Peyer's patch (tissue), 4 donors: Measurements from ENCODE around the gene RPL18A. TPM values are rescaled to one million over a fixed set of nuclear protein-coding genes. Genes with fewer than 3 reads are reported as not detected.

ENCODE experiments used
- DNase-seq, 3 donors: peaks; one replicate each; pipeline ENCODE4 v3.0.0-alpha.2; 2017 to 2019
- H3K27ac ChIP-seq, 4 donors: fragments of 200-600 bp; sonication (generic); one replicate each; pipeline ENCODE4 v1.5.1; 2016 to 2019
- H3K27me3 ChIP-seq, 2 donors: fragments of 200-600 bp; sonication (generic); one replicate each; pipeline ENCODE4 v1.5.1; 2019
- H3K36me3 ChIP-seq, 3 donors: fragments of 200-600 bp; sonication (generic); one replicate each; pipeline ENCODE4 v1.5.1; 2016 to 2019
- H3K4me1 ChIP-seq, 4 donors: fragments of 200-600 bp; sonication (generic); one replicate each; pipeline ENCODE4 v1.5.1; 2016 to 2019
- H3K4me3 ChIP-seq, 4 donors: fragments of 200-600 bp; sonication (generic); 1 replicate in 3 of 4; 2 replicates in 1 of 4; pipeline ENCODE4 v1.5.1; 2016 to 2019; ENCODE audit warnings: mild to moderate bottlenecking in 1 of 4
- H3K9me3 ChIP-seq, 4 donors: fragments of 200-600 bp; sonication (generic); one replicate each; pipeline ENCODE4 v1.5.1; 2016 to 2019; ENCODE audit warnings: mild to moderate bottlenecking in 1 of 4
- POLR2A ChIP-seq, 2 donors: fragments of 450-650 bp; IDR thresholded peaks; one replicate each; pipeline ENCODE4 v1.5.1; 2017; ENCODE audit warnings: antibody characterized with exemption in 2 of 2, mild to moderate bottlenecking in 2 of 2, moderate library complexity in 2 of 2
- total RNA-seq, 4 donors: library from RNA; depleted of rRNA; stranded (reverse); fragments of >200 nt; gene quantifications; one replicate each; pipeline ENCODE4 v1.1.0, GENCODE V29; 2016
- TF ChIP-seq, protein P1 (sequence below), 6 experiments: fragments of 450-650 bp in 4 of 6; fragments of 200-600 bp in 2 of 6; sonication (generic) in 1 of 6; IDR thresholded peaks; one replicate each; pipeline ENCODE4 v1.5.1; 2017 to 2019; ENCODE audit warnings: antibody characterized with exemption in 6 of 6, mild to moderate bottlenecking in 3 of 6, moderate library complexity in 1 of 6

RPL18A gene
- 100 to 1,000 TPM; 456 to 824 (median 599) TPM for total RNA-seq

DNA sequence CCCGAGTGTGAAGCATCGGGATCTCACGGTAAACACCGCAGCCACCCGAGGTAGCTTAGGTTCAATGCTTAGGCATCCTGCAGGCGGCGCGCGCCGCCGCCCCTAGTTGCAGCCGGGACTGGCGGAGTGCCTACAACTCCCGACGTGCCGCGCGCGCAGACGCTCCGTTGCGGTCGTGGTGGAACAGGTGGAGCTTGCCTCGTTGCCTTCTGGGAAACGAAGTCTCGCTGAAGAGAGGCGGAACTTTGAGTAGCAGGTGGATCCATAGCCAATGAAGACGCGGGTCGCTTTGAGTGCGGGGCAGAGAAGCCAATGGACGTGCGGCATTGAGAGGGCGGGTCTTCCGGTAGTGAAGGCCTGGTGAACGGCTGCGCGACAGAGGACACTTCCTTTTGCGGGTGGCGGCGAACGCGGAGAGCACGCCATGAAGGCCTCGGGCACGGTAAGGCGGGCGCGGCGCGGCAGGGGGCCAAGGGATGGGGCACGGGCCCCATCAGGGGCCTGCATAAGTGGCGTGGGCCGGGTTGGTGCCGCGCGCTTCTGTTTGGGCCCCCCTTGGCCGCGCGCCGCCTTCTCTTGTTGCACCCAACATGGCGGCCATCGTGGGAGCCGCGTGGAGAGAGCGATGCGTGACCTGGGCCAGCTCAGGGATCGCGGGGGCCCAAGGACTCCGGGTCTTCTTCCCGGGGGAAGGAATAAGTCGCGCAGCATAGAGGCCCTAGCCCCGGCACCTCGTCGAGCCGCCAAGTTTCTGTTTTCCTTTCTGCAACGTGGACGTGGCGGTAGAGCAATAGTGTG is at the start of gene RPL18A:
Gene RPL18A (plus strand): TSS at position 378 of the 798 bp plus-strand sequence. CDS start 47 bp downstream, at position 425.
- TF ChIP-seq, protein P1, sequence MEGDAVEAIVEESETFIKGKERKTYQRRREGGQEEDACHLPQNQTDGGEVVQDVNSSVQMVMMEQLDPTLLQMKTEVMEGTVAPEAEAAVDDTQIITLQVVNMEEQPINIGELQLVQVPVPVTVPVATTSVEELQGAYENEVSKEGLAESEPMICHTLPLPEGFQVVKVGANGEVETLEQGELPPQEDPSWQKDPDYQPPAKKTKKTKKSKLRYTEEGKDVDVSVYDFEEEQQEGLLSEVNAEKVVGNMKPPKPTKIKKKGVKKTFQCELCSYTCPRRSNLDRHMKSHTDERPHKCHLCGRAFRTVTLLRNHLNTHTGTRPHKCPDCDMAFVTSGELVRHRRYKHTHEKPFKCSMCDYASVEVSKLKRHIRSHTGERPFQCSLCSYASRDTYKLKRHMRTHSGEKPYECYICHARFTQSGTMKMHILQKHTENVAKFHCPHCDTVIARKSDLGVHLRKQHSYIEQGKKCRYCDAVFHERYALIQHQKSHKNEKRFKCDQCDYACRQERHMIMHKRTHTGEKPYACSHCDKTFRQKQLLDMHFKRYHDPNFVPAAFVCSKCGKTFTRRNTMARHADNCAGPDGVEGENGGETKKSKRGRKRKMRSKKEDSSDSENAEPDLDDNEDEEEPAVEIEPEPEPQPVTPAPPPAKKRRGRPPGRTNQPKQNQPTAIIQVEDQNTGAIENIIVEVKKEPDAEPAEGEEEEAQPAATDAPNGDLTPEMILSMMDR (IDR thresholded peaks at IDR 0.05), result peak; percentile 84 to 95 (median 92)
- peak; percentile 91 to 92 for TF ChIP-seq POLR2A (IDR thresholded peaks at IDR 0.05)
- H3K36me3 ChIP-seq, result peaks cover 0 to 34% (median 0%) of the 10 kb centered on the region in 3 donors
- peak; percentile 98 to 99 (median 98) for DNase-seq
- H3K4me1 ChIP-seq, result peaks cover 0 to 25% (median 14%) of the 10 kb centered on the region in 4 donors
- H3K27me3 ChIP-seq, result no peaks in the 10 kb centered on the region
- no peaks in the 10 kb centered on the region for H3K9me3 ChIP-seq
- peak within 1 kb of the TSS; percentile 74 to 100 (median 88) for H3K4me3 ChIP-seq
- peak within 1 kb of the TSS; percentile 78 to 97 (median 85) for H3K27ac ChIP-seq

DNA sequence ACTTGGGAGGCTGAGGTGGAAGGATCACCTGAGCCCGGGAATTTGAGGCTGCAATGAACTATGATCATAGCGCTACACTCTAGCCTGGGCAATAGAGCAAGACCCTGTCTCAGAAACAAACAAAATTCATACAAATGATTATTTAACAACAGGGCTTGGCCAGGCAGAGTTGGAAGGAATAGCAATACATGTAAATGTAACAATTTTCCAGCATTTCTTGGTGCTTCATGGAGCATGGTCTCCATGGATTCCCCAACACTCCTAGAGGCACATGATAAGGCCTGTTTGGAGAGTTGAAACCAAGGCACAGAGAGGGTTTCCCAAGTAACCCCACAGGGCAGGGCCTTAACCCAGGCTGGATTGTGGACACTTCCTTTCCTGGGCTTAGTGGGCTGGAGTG is 48.6 kb upstream of the RPL18A start:
- no peak overlapping the region for H3K4me3 ChIP-seq

DNA sequence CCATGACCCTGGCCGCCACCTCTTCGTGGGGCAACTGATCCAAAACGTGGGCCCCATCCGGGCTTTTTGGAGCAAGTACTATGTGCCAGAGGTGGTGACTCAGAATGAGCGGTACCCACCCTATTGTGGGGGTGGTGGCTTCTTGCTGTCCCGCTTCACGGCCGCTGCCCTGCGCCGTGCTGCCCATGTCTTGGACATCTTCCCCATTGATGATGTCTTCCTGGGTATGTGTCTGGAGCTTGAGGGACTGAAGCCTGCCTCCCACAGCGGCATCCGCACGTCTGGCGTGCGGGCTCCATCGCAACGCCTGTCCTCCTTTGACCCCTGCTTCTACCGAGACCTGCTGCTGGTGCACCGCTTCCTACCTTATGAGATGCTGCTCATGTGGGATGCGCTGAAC is 48.0 kb upstream of the RPL18A start:
- Histone ChIP-seq H3K27ac (no peak overlapping the region), H3K36me3 (peaks cover 0 to 35% (median 0%) of the 10 kb centered on the region in 3 donors), H3K4me3 (no peak overlapping the region), H3K9me3 (no peaks in the 10 kb centered on the region), H3K4me1 (no peaks in the 10 kb centered on the region), H3K27me3 (no peaks in the 10 kb centered on the region)
- DNase-seq, result no peak
- TF ChIP-seq, protein P1 (IDR thresholded peaks at IDR 0.05), result no peak
- TF ChIP-seq POLR2A (IDR thresholded peaks at IDR 0.05), result no peak

More for the DNA sequence above, 48.6 kb upstream of the RPL18A start:
- Histone ChIP-seq H3K36me3 (peaks cover 0 to 35% (median 0%) of the 10 kb centered on the region in 3 donors), H3K4me1 (no peaks in the 10 kb centered on the region), H3K27me3 (no peaks in the 10 kb centered on the region), H3K27ac (no peak overlapping the region), H3K9me3 (no peaks in the 10 kb centered on the region)
- TF ChIP-seq, protein P1 (IDR thresholded peaks at IDR 0.05), result no peak
- no peak for TF ChIP-seq POLR2A (IDR thresholded peaks at IDR 0.05)
- DNase-seq, result no peak

DNA sequence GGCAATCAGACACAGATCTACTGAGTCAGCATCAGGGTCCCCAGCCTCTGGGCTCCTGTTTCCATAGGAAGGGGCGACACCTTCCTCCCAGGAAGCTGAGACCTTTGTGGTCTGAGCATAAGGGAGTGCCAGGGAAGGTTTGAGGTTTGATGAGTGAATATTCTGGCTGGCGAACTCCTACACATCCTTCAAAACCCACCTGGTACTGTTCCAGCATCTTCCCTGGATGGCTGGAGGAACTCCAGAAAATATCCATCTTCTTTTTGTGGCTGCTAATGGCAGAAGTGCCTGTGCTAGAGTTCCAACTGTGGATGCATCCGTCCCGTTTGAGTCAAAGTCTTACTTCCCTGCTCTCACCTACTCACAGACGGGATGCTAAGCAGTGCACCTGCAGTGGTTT is 47.6 kb upstream of the RPL18A start:
- Histone ChIP-seq H3K36me3 (peaks cover 0 to 35% (median 0%) of the 10 kb centered on the region in 3 donors), H3K27me3 (no peaks in the 10 kb centered on the region)
- TF ChIP-seq POLR2A (IDR thresholded peaks at IDR 0.05), result no peak
- TF ChIP-seq, protein P1 (IDR thresholded peaks at IDR 0.05), result no peak

DNA sequence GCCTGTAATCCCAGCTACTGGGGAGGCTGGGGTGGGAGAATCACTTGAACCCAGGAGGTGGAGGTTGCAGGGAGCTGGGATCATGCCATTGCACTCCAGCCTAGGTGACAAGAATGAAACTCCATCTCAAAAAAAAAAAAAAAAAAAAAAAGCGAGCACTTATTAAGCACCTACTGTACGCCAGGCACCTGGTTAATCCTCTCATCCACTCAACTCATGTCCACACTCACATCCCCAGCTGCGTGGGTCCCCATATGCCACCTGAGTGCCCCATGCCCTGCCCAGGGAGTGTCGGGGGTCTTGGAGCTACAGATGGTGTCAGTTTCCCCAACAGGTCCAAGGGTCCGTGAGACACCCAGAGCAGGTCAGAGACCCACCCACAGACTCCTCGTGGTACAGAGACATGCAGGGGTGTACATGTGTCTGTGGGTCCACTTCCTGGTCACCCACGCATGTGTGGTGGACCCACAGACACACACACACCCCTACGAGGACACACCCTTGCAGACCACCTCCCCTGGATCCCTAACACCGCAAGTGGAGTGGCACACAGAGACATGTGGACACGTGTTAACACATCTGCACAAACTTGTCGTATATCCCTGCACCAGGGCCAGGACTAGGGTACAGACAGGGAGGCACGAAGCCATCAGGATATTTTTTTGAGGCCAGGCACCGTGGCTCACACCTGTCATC is 41.9 kb upstream of the RPL18A start:
- no peak for DNase-seq
- Histone ChIP-seq H3K4me1 (no peaks in the 10 kb centered on the region), H3K27ac (no peak overlapping the region), H3K4me3 (no peak overlapping the region), H3K9me3 (no peaks in the 10 kb centered on the region), H3K27me3 (no peaks in the 10 kb centered on the region), H3K36me3 (no peaks in the 10 kb centered on the region)
- no peak for TF ChIP-seq POLR2A (IDR thresholded peaks at IDR 0.05)
- TF ChIP-seq, protein P1 (IDR thresholded peaks at IDR 0.05), result no peak

More for the DNA sequence above, 47.6 kb upstream of the RPL18A start:
- no peak overlapping the region for H3K4me3 ChIP-seq
- DNase-seq, result no peak
- no peak overlapping the region for H3K27ac ChIP-seq
- no peaks in the 10 kb centered on the region for H3K9me3 ChIP-seq
- no peaks in the 10 kb centered on the region for H3K4me1 ChIP-seq
